Measurements from ENCODE around the gene SLC7A4.
A peak's percentile ranks its signal among the peaks of the same experiment; 100 is the strongest.

The SLC7A4 gene, protein sequence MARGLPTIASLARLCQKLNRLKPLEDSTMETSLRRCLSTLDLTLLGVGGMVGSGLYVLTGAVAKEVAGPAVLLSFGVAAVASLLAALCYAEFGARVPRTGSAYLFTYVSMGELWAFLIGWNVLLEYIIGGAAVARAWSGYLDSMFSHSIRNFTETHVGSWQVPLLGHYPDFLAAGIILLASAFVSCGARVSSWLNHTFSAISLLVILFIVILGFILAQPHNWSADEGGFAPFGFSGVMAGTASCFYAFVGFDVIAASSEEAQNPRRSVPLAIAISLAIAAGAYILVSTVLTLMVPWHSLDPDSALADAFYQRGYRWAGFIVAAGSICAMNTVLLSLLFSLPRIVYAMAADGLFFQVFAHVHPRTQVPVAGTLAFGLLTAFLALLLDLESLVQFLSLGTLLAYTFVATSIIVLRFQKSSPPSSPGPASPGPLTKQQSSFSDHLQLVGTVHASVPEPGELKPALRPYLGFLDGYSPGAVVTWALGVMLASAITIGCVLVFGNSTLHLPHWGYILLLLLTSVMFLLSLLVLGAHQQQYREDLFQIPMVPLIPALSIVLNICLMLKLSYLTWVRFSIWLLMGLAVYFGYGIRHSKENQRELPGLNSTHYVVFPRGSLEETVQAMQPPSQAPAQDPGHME

DNA sequence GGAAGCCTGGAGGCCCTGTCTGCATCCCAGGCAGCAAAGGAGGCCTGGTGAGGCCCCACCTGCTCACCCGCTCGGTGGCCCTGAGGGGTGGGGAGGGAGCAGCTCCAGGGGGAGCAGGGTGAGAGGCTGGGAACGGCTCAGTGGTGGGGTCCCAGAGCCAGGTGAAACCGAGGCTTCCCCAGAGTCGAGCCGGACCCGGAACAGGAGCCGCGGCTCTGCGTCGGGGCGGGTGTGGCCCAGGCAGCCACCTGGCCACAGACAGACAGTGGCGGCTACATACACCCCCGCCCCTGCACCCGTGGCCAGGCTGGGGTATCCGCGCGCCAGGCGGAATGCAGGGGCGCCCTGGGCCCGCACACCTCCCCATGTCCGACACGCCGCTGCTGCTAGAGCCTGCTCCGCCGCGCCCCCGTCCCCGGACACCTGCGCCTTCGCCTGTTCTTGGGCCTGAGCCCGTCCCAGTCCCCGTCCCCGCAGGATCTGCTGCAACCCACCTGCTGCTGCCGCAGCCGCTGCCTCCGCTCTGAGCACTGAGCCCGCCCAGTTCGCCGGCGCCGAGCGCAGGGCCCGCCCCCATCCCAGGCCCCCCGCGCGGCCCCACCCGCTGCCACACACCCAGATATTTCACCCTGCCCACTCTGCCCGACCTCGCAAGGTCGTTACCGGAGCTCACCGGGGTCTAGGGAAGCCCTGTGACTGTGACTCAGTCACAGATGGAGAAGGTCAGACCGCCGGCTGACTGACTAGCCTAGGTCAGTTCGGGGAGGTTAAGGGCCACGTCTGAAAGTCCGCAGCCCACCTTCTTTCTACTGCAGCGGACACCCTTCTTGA is at the start of gene SLC7A4:
TSS of gene SLC7A4 (minus strand) at position 525 of the 831 bp plus-strand sequence. CDS start 749 bp downstream, outside the sequence.
- Histone ChIP-seq H3K36me3 (ENCODE audit: insufficient read depth, low read length) (no peaks in the 10 kb centered on the region), H3K27ac (ENCODE audit: low read depth, low read length) (no peak within 1 kb of the TSS), H3K27me3 (ENCODE audit: control insufficient read depth in 1 of 2, insufficient read depth in 2 of 2, low read length in 2 of 2) (peaks cover 5 to 38% of the 10 kb centered on the region in 2 donors), H3K9me3 (ENCODE audit: low read length) (no peaks in the 10 kb centered on the region), H3K9ac (ENCODE audit: low read length) (no peak within 1 kb of the TSS), H3K4me1 (ENCODE audit: insufficient read depth, low read length) (no peaks in the 10 kb centered on the region), H3K4me3 (ENCODE audit: low read depth in 1 of 2, low read length in 2 of 2) (peak within 1 kb of the TSS in 1 of 2 donors; percentile 4)

DNA sequence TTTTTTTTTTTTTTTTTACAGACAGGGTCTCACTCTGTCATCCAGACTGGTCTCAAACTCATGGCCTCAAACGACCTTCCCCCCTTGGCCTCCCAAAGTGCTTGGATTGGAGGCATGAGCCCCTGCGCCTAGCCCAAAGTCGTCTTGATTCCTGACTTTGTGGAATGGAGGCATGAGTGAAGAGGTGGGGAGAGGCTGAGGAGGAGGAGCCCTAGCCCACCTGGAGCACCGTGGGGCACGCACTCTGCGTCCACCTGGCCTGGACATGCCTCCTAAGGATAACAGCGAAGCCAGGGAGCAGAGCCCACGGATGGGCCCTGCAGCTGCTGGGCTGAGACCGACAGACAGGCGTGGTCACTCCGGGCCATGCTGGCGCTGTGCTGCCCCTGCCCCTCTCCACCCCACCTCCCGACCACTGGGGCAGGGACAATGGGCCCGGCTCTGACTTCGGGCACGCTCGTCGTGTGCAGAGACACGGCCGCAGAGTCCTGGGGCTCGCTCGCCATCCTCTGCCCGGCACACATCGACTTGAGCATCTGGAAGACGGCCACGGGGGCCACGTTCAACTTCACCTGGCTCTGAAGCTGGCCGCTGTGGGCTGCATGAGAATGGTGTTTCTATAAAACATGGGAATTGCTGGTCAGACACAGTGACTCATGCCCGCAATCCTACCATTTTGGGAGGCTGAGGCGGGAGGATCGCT is 48.2 kb upstream of the SLC7A4 start:
- H3K4me1 ChIP-seq (ENCODE audit: insufficient read depth, low read length), result no peaks in the 10 kb centered on the region
- no peak overlapping the region for H3K27ac ChIP-seq (ENCODE audit: low read depth, low read length)
- H3K27me3 ChIP-seq (ENCODE audit: control insufficient read depth in 1 of 2, insufficient read depth in 2 of 2, low read length in 2 of 2), result no peaks in the 10 kb centered on the region
- H3K36me3 ChIP-seq (ENCODE audit: insufficient read depth, low read length), result no peaks in the 10 kb centered on the region
- H3K9me3 ChIP-seq (ENCODE audit: low read length), result no peaks in the 10 kb centered on the region
- H3K9ac ChIP-seq (ENCODE audit: low read length), result no peak overlapping the region
- H3K4me3 ChIP-seq (ENCODE audit: low read depth in 1 of 2, low read length in 2 of 2), result no peak overlapping the region

DNA sequence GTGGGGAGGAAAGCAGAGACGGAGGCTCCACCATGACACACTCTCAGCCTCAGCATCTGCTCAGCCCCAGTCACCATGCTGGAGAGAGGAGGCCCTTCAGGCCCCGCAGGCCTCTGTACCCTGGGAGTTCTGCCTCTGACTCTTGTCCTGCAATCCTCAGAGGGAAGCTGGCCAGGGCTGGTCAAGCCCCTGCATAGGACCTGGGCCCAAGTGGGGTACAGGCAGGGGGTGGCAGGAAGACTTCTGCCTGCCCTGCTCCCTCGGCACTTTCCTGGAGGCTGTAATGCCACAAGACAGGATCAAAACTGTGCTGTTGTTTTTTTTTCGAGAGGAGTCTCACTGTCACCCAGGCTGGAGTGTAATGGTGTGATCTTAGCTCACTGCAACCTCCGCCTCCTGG is 47.1 kb upstream of the SLC7A4 start:
- no peak overlapping the region for H3K4me3 ChIP-seq (ENCODE audit: low read depth in 1 of 2, low read length in 2 of 2)
- H3K4me1 ChIP-seq (ENCODE audit: insufficient read depth, low read length), result no peaks in the 10 kb centered on the region
- H3K27ac ChIP-seq (ENCODE audit: low read depth, low read length), result no peak overlapping the region
- H3K9me3 ChIP-seq (ENCODE audit: low read length), result no peaks in the 10 kb centered on the region
- H3K27me3 ChIP-seq (ENCODE audit: control insufficient read depth in 1 of 2, insufficient read depth in 2 of 2, low read length in 2 of 2), result no peaks in the 10 kb centered on the region
- H3K9ac ChIP-seq (ENCODE audit: low read length), result no peak overlapping the region
- H3K36me3 ChIP-seq (ENCODE audit: insufficient read depth, low read length), result no peaks in the 10 kb centered on the region

DNA sequence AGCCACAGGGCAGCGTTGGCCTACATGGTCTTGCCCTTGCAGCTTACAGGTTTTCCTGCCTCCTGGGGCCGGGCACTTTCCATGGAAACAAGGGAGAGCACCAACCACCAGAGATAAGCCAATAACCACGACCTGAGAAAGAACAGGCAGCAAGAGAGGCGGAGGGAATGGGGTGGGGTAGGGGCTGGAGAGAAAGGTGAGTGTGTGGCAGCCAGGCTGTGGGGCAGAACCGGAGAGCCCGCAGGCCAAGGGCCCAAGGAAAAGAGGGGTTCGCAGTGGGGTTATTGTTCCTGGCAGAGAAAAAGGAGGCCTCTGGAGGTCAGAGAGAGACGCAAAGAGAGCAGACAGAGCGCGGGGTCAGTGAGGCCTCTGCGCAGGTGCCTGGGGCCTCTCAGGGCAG is 46.6 kb upstream of the SLC7A4 start:
- H3K9me3 ChIP-seq (ENCODE audit: low read length), result no peaks in the 10 kb centered on the region
- H3K9ac ChIP-seq (ENCODE audit: low read length), result no peak overlapping the region
- H3K36me3 ChIP-seq (ENCODE audit: insufficient read depth, low read length), result no peaks in the 10 kb centered on the region
- no peak overlapping the region for H3K4me3 ChIP-seq (ENCODE audit: low read depth in 1 of 2, low read length in 2 of 2)
- H3K4me1 ChIP-seq (ENCODE audit: insufficient read depth, low read length), result no peaks in the 10 kb centered on the region
- H3K27ac ChIP-seq (ENCODE audit: low read depth, low read length), result no peak overlapping the region
- no peaks in the 10 kb centered on the region for H3K27me3 ChIP-seq (ENCODE audit: control insufficient read depth in 1 of 2, insufficient read depth in 2 of 2, low read length in 2 of 2)

DNA sequence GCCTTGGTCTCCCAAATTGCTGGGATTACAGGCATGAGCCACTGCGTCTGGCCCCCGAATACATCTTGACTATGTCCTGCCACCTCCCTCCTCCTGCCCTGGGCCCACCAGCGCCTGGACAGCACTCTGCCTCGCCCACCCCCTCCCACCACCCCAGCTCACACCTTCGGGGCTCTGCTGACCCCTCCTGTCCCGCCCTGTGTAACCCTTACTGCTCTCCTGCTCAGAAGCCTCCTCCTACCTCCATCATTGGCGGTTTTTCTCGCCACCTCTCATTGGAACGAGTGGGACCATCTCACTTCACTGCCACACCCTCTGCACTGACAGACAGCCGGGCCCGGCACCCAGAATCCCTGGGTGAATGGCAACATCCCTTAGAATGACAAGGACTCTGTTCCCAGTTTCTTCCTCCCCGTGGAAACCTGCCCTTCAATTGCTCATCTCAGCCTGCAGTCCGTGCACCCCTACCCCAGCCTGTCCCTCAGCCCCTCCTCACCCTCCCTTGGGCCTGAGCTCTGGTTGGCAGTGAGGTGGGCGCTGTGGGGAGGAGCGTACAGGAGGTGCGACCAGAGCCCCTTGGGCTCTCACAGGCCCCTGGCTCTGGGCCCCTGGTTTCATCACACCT is 45.6 kb upstream of the SLC7A4 start:
- Histone ChIP-seq H3K27me3 (ENCODE audit: control insufficient read depth in 1 of 2, insufficient read depth in 2 of 2, low read length in 2 of 2) (no peaks in the 10 kb centered on the region), H3K4me3 (ENCODE audit: low read depth in 1 of 2, low read length in 2 of 2) (no peak overlapping the region), H3K9me3 (ENCODE audit: low read length) (no peaks in the 10 kb centered on the region), H3K4me1 (ENCODE audit: insufficient read depth, low read length) (no peaks in the 10 kb centered on the region), H3K36me3 (ENCODE audit: insufficient read depth, low read length) (no peaks in the 10 kb centered on the region), H3K27ac (ENCODE audit: low read depth, low read length) (no peak overlapping the region), H3K9ac (ENCODE audit: low read length) (no peak overlapping the region)

DNA sequence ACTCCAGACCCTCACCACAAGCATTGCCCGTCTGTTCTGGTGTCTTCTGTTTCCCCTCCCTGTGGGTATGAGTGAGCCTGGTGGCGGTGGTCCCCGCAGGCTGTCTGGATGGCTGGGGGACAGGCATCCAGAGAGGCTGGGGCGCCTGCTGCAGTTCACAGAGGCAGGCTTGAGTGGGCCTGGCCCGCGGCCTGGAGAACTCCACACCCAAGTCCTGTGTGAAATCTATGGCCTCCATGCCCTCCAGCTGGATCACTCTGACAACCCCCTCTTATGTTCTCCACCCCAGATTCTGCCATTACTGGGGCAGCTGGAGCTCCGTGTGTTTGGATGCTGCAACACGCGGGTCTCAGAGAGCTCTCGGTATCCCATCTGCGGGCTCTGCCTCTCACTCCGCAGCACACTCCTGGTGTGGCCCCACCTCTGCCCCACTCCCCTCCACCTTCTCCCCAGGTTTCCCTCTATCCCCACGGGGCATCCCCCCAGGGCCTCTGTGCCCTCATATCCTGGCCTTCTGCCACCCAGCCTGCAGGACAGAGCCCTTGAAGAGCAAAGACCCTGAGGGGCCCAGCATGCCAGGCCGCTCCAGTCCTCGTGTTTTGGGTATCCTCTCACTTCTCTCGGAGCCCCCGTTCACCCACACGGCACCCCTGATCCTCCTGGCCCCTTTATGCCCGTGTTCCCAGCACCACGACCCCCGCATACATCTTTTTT is 44.7 kb upstream of the SLC7A4 start:
- H3K9me3 ChIP-seq (ENCODE audit: low read length), result no peaks in the 10 kb centered on the region
- H3K4me1 ChIP-seq (ENCODE audit: insufficient read depth, low read length), result no peaks in the 10 kb centered on the region
- no peak overlapping the region for H3K27ac ChIP-seq (ENCODE audit: low read depth, low read length)
- no peaks in the 10 kb centered on the region for H3K27me3 ChIP-seq (ENCODE audit: control insufficient read depth in 1 of 2, insufficient read depth in 2 of 2, low read length in 2 of 2)
- H3K9ac ChIP-seq (ENCODE audit: low read length), result no peak overlapping the region
- no peaks in the 10 kb centered on the region for H3K36me3 ChIP-seq (ENCODE audit: insufficient read depth, low read length)
- H3K4me3 ChIP-seq (ENCODE audit: low read depth in 1 of 2, low read length in 2 of 2), result no peak overlapping the region

DNA sequence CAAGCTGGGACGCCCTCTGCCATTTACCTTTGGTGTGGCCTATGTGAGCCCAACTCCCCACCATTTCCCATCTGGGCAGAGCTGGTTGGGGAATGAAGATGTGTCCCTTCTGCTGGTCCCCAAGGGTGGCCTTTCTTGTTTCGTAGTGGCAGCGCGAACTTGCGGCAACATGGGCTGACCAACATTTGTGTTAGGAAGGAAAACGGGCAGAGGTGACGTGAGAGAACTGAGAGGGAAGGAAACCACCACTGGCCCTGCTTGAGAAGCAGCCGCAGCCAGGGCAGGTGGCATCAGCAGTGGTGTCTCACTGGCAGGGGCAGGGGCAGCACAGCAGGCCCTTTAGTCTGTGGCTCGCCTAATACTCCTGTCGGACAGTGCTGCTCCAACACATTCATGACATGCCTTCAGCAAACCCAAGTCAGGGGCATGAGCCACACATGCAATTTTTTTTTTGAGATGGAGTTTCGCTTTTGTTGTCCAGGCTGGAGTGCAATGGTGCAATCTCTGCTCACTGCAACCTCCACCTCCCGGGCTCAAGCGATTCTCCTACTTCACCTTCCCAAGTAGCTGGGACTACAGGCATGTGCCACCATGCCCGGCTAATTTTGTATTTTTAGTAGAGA is 43.3 kb upstream of the SLC7A4 start:
- no peaks in the 10 kb centered on the region for H3K9me3 ChIP-seq (ENCODE audit: low read length)
- H3K4me1 ChIP-seq (ENCODE audit: insufficient read depth, low read length), result no peaks in the 10 kb centered on the region
- no peak overlapping the region for H3K9ac ChIP-seq (ENCODE audit: low read length)
- no peaks in the 10 kb centered on the region for H3K36me3 ChIP-seq (ENCODE audit: insufficient read depth, low read length)
- H3K27ac ChIP-seq (ENCODE audit: low read depth, low read length), result no peak overlapping the region
- no peaks in the 10 kb centered on the region for H3K27me3 ChIP-seq (ENCODE audit: control insufficient read depth in 1 of 2, insufficient read depth in 2 of 2, low read length in 2 of 2)
- no peak overlapping the region for H3K4me3 ChIP-seq (ENCODE audit: low read depth in 1 of 2, low read length in 2 of 2)

DNA sequence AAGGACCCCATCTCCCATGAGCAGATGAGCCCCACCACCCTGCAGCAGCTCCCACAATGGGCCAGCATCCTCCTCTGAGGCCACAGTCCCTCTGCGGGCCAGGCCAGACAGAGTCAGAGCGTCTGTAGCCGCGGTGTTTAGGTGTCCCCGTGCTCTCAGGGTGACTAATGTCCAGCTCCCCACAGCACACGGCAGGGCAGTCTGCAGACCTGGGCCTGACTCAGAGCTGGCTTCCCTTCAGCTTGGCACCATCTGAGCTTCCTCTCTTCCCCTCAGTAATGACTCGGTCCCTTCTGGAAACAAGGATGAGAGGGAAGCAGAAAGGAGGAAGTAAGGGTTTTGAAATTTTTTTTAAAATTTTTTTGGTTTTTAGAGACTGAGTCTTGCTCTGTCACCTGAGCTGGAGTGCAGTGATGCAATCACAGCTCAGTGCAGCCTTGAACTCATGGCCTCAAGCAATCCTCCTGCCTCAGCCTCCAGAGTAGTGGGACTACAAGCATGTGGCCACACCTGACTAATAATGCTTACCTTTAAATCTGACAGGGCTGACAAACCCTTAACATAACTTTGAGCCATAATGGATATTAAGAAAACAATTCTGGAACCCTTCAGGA is 41.8 kb upstream of the SLC7A4 start:
- Histone ChIP-seq H3K36me3 (ENCODE audit: insufficient read depth, low read length) (no peaks in the 10 kb centered on the region), H3K27ac (ENCODE audit: low read depth, low read length) (no peak overlapping the region)

DNA sequence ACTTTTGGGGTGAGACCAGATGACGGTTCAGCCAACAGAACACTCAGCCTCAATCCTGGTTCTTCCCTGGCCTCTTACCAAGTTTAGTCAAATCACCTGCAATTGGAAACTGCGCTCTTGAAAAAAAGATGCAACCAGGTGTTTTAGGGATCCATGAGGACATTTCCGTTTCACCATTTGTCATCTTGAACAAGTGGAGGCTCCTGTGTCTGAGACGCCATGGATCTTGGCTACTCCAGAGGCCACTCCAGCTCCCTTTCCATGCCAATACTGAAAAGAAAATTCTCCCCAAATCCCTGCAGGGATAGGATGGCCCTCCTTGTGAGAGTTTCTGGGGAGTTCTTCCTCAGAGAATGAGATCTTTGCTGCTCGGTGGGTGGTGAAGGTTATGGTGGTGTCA is 41.1 kb upstream of the SLC7A4 start:
- H3K27me3 ChIP-seq (ENCODE audit: control insufficient read depth in 1 of 2, insufficient read depth in 2 of 2, low read length in 2 of 2), result no peaks in the 10 kb centered on the region
- no peaks in the 10 kb centered on the region for H3K36me3 ChIP-seq (ENCODE audit: insufficient read depth, low read length)

More for the DNA sequence above, 41.8 kb upstream of the SLC7A4 start:
- no peaks in the 10 kb centered on the region for H3K4me1 ChIP-seq (ENCODE audit: insufficient read depth, low read length)
- H3K4me3 ChIP-seq (ENCODE audit: low read depth in 1 of 2, low read length in 2 of 2), result no peak overlapping the region
- H3K9me3 ChIP-seq (ENCODE audit: low read length), result no peaks in the 10 kb centered on the region
- no peak overlapping the region for H3K9ac ChIP-seq (ENCODE audit: low read length)
- no peaks in the 10 kb centered on the region for H3K27me3 ChIP-seq (ENCODE audit: control insufficient read depth in 1 of 2, insufficient read depth in 2 of 2, low read length in 2 of 2)

DNA sequence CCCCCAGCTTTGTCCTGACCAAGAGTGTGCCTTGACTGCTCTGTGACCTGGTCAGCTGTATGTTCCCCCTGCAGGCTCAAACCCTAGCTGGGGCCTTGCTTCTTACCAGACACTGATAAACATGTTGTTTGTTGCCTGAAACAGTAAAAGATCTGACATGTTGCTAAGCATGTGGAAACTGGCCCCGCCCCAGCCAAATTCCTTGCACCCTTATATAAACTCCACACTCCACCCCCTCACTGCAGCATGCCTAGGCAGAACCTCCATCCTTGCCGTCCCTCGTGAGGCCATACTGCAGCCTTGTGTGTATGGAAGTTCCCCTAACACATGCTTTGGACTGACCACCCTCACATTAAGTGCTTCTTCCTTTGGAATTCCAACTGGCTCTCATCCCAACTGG is 40.7 kb upstream of the SLC7A4 start:
- Histone ChIP-seq H3K9me3 (ENCODE audit: low read length) (no peaks in the 10 kb centered on the region), H3K9ac (ENCODE audit: low read length) (no peak overlapping the region), H3K4me1 (ENCODE audit: insufficient read depth, low read length) (no peaks in the 10 kb centered on the region), H3K27me3 (ENCODE audit: control insufficient read depth in 1 of 2, insufficient read depth in 2 of 2, low read length in 2 of 2) (no peaks in the 10 kb centered on the region), H3K36me3 (ENCODE audit: insufficient read depth, low read length) (no peaks in the 10 kb centered on the region), H3K4me3 (ENCODE audit: low read depth in 1 of 2, low read length in 2 of 2) (no peak overlapping the region), H3K27ac (ENCODE audit: low read depth, low read length) (no peak overlapping the region)

More for the DNA sequence above, 41.1 kb upstream of the SLC7A4 start:
- Histone ChIP-seq H3K27ac (ENCODE audit: low read depth, low read length) (no peak overlapping the region), H3K4me3 (ENCODE audit: low read depth in 1 of 2, low read length in 2 of 2) (no peak overlapping the region), H3K9ac (ENCODE audit: low read length) (no peak overlapping the region), H3K4me1 (ENCODE audit: insufficient read depth, low read length) (no peaks in the 10 kb centered on the region), H3K9me3 (ENCODE audit: low read length) (no peaks in the 10 kb centered on the region)

Data from muscle layer of colon (tissue), 2 donors.